Nephron (organoid): ENCODE data around the gene WWOX.

Source experiments
- H3K27ac Mint-ChIP-seq, 3 experiments: 2 replicates each; pipeline ENCODE4 v1.8.0; 2020; ENCODE audit warnings: mixed read lengths in 3 of 3, mild to moderate bottlenecking in 2 of 3, moderate library complexity in 1 of 3
- H3K27me3 Mint-ChIP-seq: 2 replicates; pipeline ENCODE4 v1.8.0; 2021; ENCODE audit warnings: low read depth, mild to moderate bottlenecking, moderate library complexity, mixed read lengths
- H3K36me3 Mint-ChIP-seq: 2 replicates; pipeline ENCODE4 v1.8.0; 2020; ENCODE audit warnings: low read depth, mixed read lengths
- H3K4me1 Mint-ChIP-seq: 2 replicates; pipeline ENCODE4 v1.8.0; 2020; ENCODE audit warnings: mixed read lengths
- H3K4me3 Mint-ChIP-seq, 3 experiments: 2 replicates each; pipeline ENCODE4 v1.8.0; 2020; ENCODE audit warnings: mild to moderate bottlenecking in 3 of 3, mixed read lengths in 3 of 3, moderate library complexity in 2 of 3
- H3K9me3 Mint-ChIP-seq: 2 replicates; pipeline ENCODE4 v1.8.0; 2020; ENCODE audit warnings: mixed read lengths
- CTCF ChIP-seq, 3 experiments: fragments of 200-600 bp; sonication (generic); IDR thresholded peaks; one replicate each; pipeline ENCODE4 v1.5.0; 2021; ENCODE audit warnings: antibody characterized with exemption in 3 of 3; ENCODE audit not compliant: unreplicated experiment in 3 of 3

The WWOX gene

GRCh38 chr16:78522327-78522726 lies 422.9 kb downstream of the WWOX start:
- Mint-ChIP-seq H3K27ac (no peak overlapping the region), H3K27me3 (peaks cover 8% of the 10 kb centered on the region), H3K4me1 (peaks cover 19% of the 10 kb centered on the region), H3K4me3 (no peak overlapping the region), H3K36me3 (no peaks in the 10 kb centered on the region), H3K9me3 (no peaks in the 10 kb centered on the region)
- TF ChIP-seq CTCF (IDR thresholded peaks at IDR 0.05; ENCODE audit: unreplicated experiment in 3 of 3): no peak

- Mint-ChIP-seq H3K27me3 (peaks cover 6% of the 10 kb centered on the region), H3K4me1 (peaks cover 19% of the 10 kb centered on the region), H3K27ac (peak overlapping the region in 1 of 3 experiments; percentile 25), H3K36me3 (no peaks in the 10 kb centered on the region), H3K4me3 (no peak overlapping the region), H3K9me3 (no peaks in the 10 kb centered on the region)
- no peak for TF ChIP-seq CTCF (IDR thresholded peaks at IDR 0.05; ENCODE audit: unreplicated experiment in 3 of 3)
Observed at GRCh38 chr16:78523212-78523985, 423.9 kb downstream of the WWOX start.

- H3K9me3 Mint-ChIP-seq: no peaks in the 10 kb centered on the region
- H3K36me3 Mint-ChIP-seq: no peaks in the 10 kb centered on the region
- H3K4me3 Mint-ChIP-seq: no peak overlapping the region
- TF ChIP-seq CTCF (IDR thresholded peaks at IDR 0.05; ENCODE audit: unreplicated experiment in 3 of 3): no peak
- peak overlapping the region in 1 of 3 experiments; percentile 25 for H3K27ac Mint-ChIP-seq
- H3K4me1 Mint-ChIP-seq: peaks cover 19% of the 10 kb centered on the region
- peaks cover 6% of the 10 kb centered on the region for H3K27me3 Mint-ChIP-seq
Observed at GRCh38 chr16:78524066-78524595, 424.7 kb downstream of the WWOX start.

GRCh38 chr16:78528265-78528664 lies 428.8 kb downstream of the WWOX start:
- Mint-ChIP-seq H3K4me1 (peaks cover 9% of the 10 kb centered on the region), H3K27ac (no peak overlapping the region), H3K9me3 (no peaks in the 10 kb centered on the region), H3K4me3 (no peak overlapping the region), H3K36me3 (no peaks in the 10 kb centered on the region), H3K27me3 (peaks cover 6% of the 10 kb centered on the region)
- no peak for TF ChIP-seq CTCF (IDR thresholded peaks at IDR 0.05; ENCODE audit: unreplicated experiment in 3 of 3)

GRCh38 chr16:78529881-78530280 lies 430.4 kb downstream of the WWOX start:
- H3K4me1 Mint-ChIP-seq: no peaks in the 10 kb centered on the region
- H3K27ac Mint-ChIP-seq: no peak overlapping the region
- H3K4me3 Mint-ChIP-seq: no peak overlapping the region
- no peaks in the 10 kb centered on the region for H3K36me3 Mint-ChIP-seq
- H3K9me3 Mint-ChIP-seq: no peaks in the 10 kb centered on the region
- peaks cover 3% of the 10 kb centered on the region for H3K27me3 Mint-ChIP-seq
- no peak for TF ChIP-seq CTCF (IDR thresholded peaks at IDR 0.05; ENCODE audit: unreplicated experiment in 3 of 3)

GRCh38 chr16:78530283-78530682 lies 430.8 kb downstream of the WWOX start:
- peaks cover 3% of the 10 kb centered on the region for H3K27me3 Mint-ChIP-seq
- H3K27ac Mint-ChIP-seq: no peak overlapping the region

More at GRCh38 chr16:78530283-78530682, 430.8 kb downstream of the WWOX start:
- Mint-ChIP-seq H3K36me3 (no peaks in the 10 kb centered on the region), H3K4me3 (no peak overlapping the region), H3K9me3 (no peaks in the 10 kb centered on the region), H3K4me1 (no peaks in the 10 kb centered on the region)
- no peak for TF ChIP-seq CTCF (IDR thresholded peaks at IDR 0.05; ENCODE audit: unreplicated experiment in 3 of 3)
